Measurements from ENCODE around the gene MIF.

GRCh38 chr22:23849009-23850006 is 44.9 kb upstream of the MIF start:
- TF ChIP-seq SUZ12 (IDR thresholded peaks at IDR 0.05; ENCODE audit: extremely low read depth, insufficient read depth, insufficient read length) (no peak), YY1 (IDR thresholded peaks at IDR 0.05; ENCODE audit: insufficient read depth, insufficient read length) (no peak)

Measured in NT2/D1 (cell line).